RWPE2 (cell line): ENCODE measurements around the gene MINPP1.

Experiments
- ATAC-seq: fragments of 200-7000 bp; cut with Tn5 transposase; 3 replicates; pipeline ENCODE4 v1.9.1; 2021; ENCODE audit warnings: low read depth
- DNase-seq: peaks from one replicate; pipeline ENCODE4 v3.0.0-alpha.2; 2020; ENCODE audit warnings: low spot score
- H3K27ac ChIP-seq: fragments of 450-650 bp; 2 replicates; pipeline ENCODE4 v1.5.1; 2017; ENCODE audit warnings: mild to moderate bottlenecking; ENCODE audit not compliant: poor library complexity, severe bottlenecking
- H3K27me3 ChIP-seq: fragments of 250-450 bp; sonication (Bioruptor Pico); 2 replicates; pipeline ENCODE4 v1.5.1; 2021; ENCODE audit warnings: mild to moderate bottlenecking, moderate library complexity; ENCODE audit not compliant: insufficient read depth, poor library complexity, severe bottlenecking
- H3K36me3 ChIP-seq: fragments of 250-450 bp; sonication (Bioruptor Pico); 2 replicates; pipeline ENCODE4 v1.5.1; 2020; ENCODE audit warnings: low read depth, mild to moderate bottlenecking, moderate library complexity
- H3K4me1 ChIP-seq: fragments of 250-450 bp; sonication (Bioruptor Pico); 2 replicates; pipeline ENCODE4 v1.5.1; 2021; ENCODE audit warnings: mild to moderate bottlenecking, moderate library complexity; ENCODE audit not compliant: insufficient read depth, poor library complexity, severe bottlenecking
- H3K4me3 ChIP-seq: fragments of 250-450 bp; sonication (Bioruptor Pico); 2 replicates; pipeline ENCODE4 v1.5.1; 2021; ENCODE audit warnings: mild to moderate bottlenecking, moderate library complexity; ENCODE audit not compliant: severe bottlenecking
- H3K9me3 ChIP-seq: fragments of 250-450 bp; sonication (Bioruptor Pico); 2 replicates; pipeline ENCODE4 v1.5.1; 2021; ENCODE audit warnings: mild to moderate bottlenecking, moderate library complexity; ENCODE audit not compliant: severe bottlenecking
- TF ChIP-seq, protein P1 (sequence below): fragments of 450-650 bp; IDR thresholded peaks from one replicate; pipeline ENCODE4 v1.5.1; 2017; ENCODE audit warnings: mild to moderate bottlenecking, moderate library complexity; ENCODE audit not compliant: poor library complexity, severe bottlenecking

The MINPP1 gene

DNA sequence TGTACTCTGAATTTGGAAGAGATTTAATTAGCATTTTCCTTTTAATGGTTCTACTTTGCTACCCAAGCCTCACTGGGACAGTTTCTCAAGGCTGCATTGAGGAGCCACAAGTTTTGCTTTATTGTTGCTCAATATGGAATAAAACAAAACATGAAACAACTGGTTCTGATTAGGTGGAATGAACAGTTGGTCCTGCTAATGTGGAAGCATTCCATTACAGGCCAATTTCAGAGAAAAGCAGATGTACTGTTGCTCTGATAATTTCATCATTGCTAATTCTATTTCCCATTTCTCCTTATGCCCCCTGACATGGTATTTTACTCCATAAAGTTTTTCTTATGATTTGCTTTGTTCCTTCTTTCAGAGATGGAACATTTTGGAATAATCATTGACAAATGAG lies 89.0 kb downstream of the MINPP1 start:
- H3K9me3 ChIP-seq = no peaks in the 10 kb centered on the region
- H3K27ac ChIP-seq = no peak overlapping the region
- H3K4me1 ChIP-seq = no peaks in the 10 kb centered on the region
- no peaks in the 10 kb centered on the region for H3K36me3 ChIP-seq
- no peak for ATAC-seq
- DNase-seq = no peak
- H3K4me3 ChIP-seq = no peak overlapping the region
- H3K27me3 ChIP-seq = no peaks in the 10 kb centered on the region
- TF ChIP-seq, protein P1, sequence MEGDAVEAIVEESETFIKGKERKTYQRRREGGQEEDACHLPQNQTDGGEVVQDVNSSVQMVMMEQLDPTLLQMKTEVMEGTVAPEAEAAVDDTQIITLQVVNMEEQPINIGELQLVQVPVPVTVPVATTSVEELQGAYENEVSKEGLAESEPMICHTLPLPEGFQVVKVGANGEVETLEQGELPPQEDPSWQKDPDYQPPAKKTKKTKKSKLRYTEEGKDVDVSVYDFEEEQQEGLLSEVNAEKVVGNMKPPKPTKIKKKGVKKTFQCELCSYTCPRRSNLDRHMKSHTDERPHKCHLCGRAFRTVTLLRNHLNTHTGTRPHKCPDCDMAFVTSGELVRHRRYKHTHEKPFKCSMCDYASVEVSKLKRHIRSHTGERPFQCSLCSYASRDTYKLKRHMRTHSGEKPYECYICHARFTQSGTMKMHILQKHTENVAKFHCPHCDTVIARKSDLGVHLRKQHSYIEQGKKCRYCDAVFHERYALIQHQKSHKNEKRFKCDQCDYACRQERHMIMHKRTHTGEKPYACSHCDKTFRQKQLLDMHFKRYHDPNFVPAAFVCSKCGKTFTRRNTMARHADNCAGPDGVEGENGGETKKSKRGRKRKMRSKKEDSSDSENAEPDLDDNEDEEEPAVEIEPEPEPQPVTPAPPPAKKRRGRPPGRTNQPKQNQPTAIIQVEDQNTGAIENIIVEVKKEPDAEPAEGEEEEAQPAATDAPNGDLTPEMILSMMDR = no peak

- TF ChIP-seq, protein P1 = no peak
- Histone ChIP-seq H3K9me3 (no peaks in the 10 kb centered on the region), H3K27ac (no peak overlapping the region), H3K4me3 (no peak overlapping the region), H3K36me3 (no peaks in the 10 kb centered on the region), H3K27me3 (no peaks in the 10 kb centered on the region), H3K4me1 (no peaks in the 10 kb centered on the region)
- ATAC-seq (no peak), DNase-seq (no peak)
These were observed 89.5 kb downstream of the MINPP1 start for GRCh38 chr10:87594181-87594580.

GRCh38 chr10:87594864-87595263 lies 90.2 kb downstream of the MINPP1 start:
- Histone ChIP-seq H3K4me3 (no peak overlapping the region), H3K27me3 (no peaks in the 10 kb centered on the region), H3K4me1 (no peaks in the 10 kb centered on the region), H3K27ac (no peak overlapping the region), H3K36me3 (no peaks in the 10 kb centered on the region), H3K9me3 (no peaks in the 10 kb centered on the region)
- no peak for DNase-seq
- ATAC-seq = no peak
- TF ChIP-seq, protein P1 = no peak

- Histone ChIP-seq H3K4me1 (peaks cover 2% of the 10 kb centered on the region), H3K4me3 (no peak overlapping the region), H3K27me3 (no peaks in the 10 kb centered on the region), H3K27ac (no peak overlapping the region), H3K36me3 (no peaks in the 10 kb centered on the region), H3K9me3 (no peaks in the 10 kb centered on the region)
- no peak for ATAC-seq
- no peak for DNase-seq
- TF ChIP-seq, protein P1 = no peak
These were observed 91.7 kb downstream of the MINPP1 start for GRCh38 chr10:87596351-87596750.

GRCh38 chr10:87598700-87599099 lies 94.0 kb downstream of the MINPP1 start:
- TF ChIP-seq, protein P1 = no peak
- no peak for ATAC-seq

More at GRCh38 chr10:87598700-87599099, 94.0 kb downstream of the MINPP1 start:
- DNase-seq = no peak
- Histone ChIP-seq H3K36me3 (no peaks in the 10 kb centered on the region), H3K27ac (no peak overlapping the region), H3K9me3 (no peaks in the 10 kb centered on the region), H3K4me1 (peaks cover 7% of the 10 kb centered on the region), H3K27me3 (no peaks in the 10 kb centered on the region), H3K4me3 (no peak overlapping the region)
